Caco-2 (cell line): ENCODE measurements around the gene CDK18. TPM values are rescaled to one million over a fixed set of nuclear protein-coding genes. Genes with fewer than 3 reads are reported as not detected.

Experiments used
- BruUV-seq: library from RNA; stranded (reverse); fragments of 400-500 nt; replicated peaks from 2 replicates; lab custom pipeline; 2021; lab: Mats Ljungman, UMichigan
- CTCF ChIA-PET: fragments of 300-600 bp; sonication (Branson Sonifier 250); formaldehyde crosslinking; loops from one replicate; lab custom pipeline; 2022; ENCODE audit warnings: antibody characterized with exemption; lab: Charles Lee
- POLR2A ChIA-PET: fragments of 300-600 bp; sonication (Branson Sonifier 250); formaldehyde crosslinking; loops from one replicate; lab custom pipeline; 2022; ENCODE audit warnings: antibody characterized with exemption; lab: Charles Lee
- DNase-seq, 2 experiments: peaks; one replicate each; pipeline versions ENCODE4 v3.0.0 to v3.0.0-alpha.2; 2020 to 2022
- H3K27me3 ChIP-seq: replicated peaks from 2 replicates; pipeline ENCODE4 v1.6.0; 2011; ENCODE audit warnings: low read length; ENCODE audit not compliant: control insufficient read depth, insufficient read depth
- H3K36me3 ChIP-seq: 2 replicates; pipeline ENCODE4 v1.5.1; 2011; ENCODE audit warnings: low read length; ENCODE audit not compliant: control insufficient read depth, insufficient read depth
- H3K4me1 ChIP-seq: fragments of 250-450 bp; sonication (Bioruptor Pico); 2 replicates; pipeline ENCODE4 v1.5.1; 2020; ENCODE audit warnings: mild to moderate bottlenecking
- H3K4me3 ChIP-seq: 2 replicates; pipeline ENCODE4 v1.5.1; 2011; ENCODE audit warnings: low read depth, mild to moderate bottlenecking, control low read depth, low read length
- H3K9me3 ChIP-seq: fragments of 250-450 bp; sonication (Bioruptor Pico); 2 replicates; pipeline ENCODE4 v1.5.1; 2020; ENCODE audit warnings: mild to moderate bottlenecking, moderate library complexity
- H3K27ac Mint-ChIP-seq: one replicate; pipeline ENCODE4 v1.8.0; 2022; ENCODE audit warnings: mixed read lengths; ENCODE audit not compliant: unreplicated experiment
- H3K27me3 Mint-ChIP-seq: one replicate; pipeline ENCODE4 v1.8.0; 2022; ENCODE audit warnings: mixed read lengths; ENCODE audit not compliant: insufficient read depth, unreplicated experiment
- H3K36me3 Mint-ChIP-seq: one replicate; pipeline ENCODE4 v1.8.0; 2022; ENCODE audit warnings: mild to moderate bottlenecking, mixed read lengths; ENCODE audit not compliant: insufficient read depth, unreplicated experiment
- H3K4me1 Mint-ChIP-seq: one replicate; pipeline ENCODE4 v1.8.0; 2022; ENCODE audit warnings: low read depth, mixed read lengths; ENCODE audit not compliant: unreplicated experiment
- H3K4me3 Mint-ChIP-seq: one replicate; pipeline ENCODE4 v1.8.0; 2022; ENCODE audit warnings: mild to moderate bottlenecking, moderate library complexity, mixed read lengths; ENCODE audit not compliant: unreplicated experiment
- H3K9me3 Mint-ChIP-seq: one replicate; pipeline ENCODE4 v1.8.0; 2022; ENCODE audit warnings: mixed read lengths; ENCODE audit not compliant: unreplicated experiment
- CTCF ChIP-seq, 2 experiments: fragments of 200-600 bp in 1 of 2; IDR thresholded peaks; 1 replicate in 1 of 2; 2 replicates in 1 of 2; pipeline versions ENCODE4 v1.5.1 to v1.8.0; 2011 to 2022; ENCODE audit warnings: antibody characterized with exemption in 1 of 2, control low read depth in 1 of 2, inconsistent platforms in 1 of 2, low read depth in 1 of 2, low read length in 1 of 2, mild to moderate bottlenecking in 1 of 2, moderate library complexity in 1 of 2; ENCODE audit not compliant: insufficient read depth in 1 of 2, severe bottlenecking in 1 of 2, unreplicated experiment in 1 of 2
- intact Hi-C: fragments of 100-400 bp; cut with micrococcal nuclease; formaldehyde crosslinking; loops from one replicate; pipeline ENCODE4 v1.10.0; 2022; ENCODE audit not compliant: unreplicated experiment
- total RNA-seq: library from RNA; stranded (reverse); gene quantifications from 2 replicates; pipeline ENCODE4 v1.2.3, GENCODE V29; 2022

The CDK18 gene
- total RNA-seq, 1 experiment from 2014 or later = 17.0 TPM

GRCh38 chr1:205506409-205507200 is 2.1 kb downstream of the CDK18 start:
- BruUV-seq = no TSS peak
- H3K9me3 Mint-ChIP-seq = no peaks in the 10 kb centered on the region
- Histone ChIP-seq H3K36me3 (no peaks in the 10 kb centered on the region), H3K27me3 (no peaks in the 10 kb centered on the region), H3K4me3 (no peak overlapping the region), H3K9me3 (no peaks in the 10 kb centered on the region), H3K4me1 (peaks cover 30% of the 10 kb centered on the region)
- ChIA-PET CTCF (no interaction called here), POLR2A (no interaction called here)
- no peak for DNase-seq
- peaks cover 5% of the 10 kb centered on the region for H3K36me3 Mint-ChIP-seq
- intact Hi-C loops = no loop called here
- peaks cover 16% of the 10 kb centered on the region for H3K4me1 Mint-ChIP-seq
- H3K27ac Mint-ChIP-seq = no peak overlapping the region
- TF ChIP-seq CTCF (IDR thresholded peaks at IDR 0.05; ENCODE audit: insufficient read depth in 1 of 2, low read depth in 1 of 2, low read length in 1 of 2, severe bottlenecking in 1 of 2, unreplicated experiment in 1 of 2) = no peak
- H3K4me3 Mint-ChIP-seq = peak overlapping the region; percentile 52
- no peaks in the 10 kb centered on the region for H3K27me3 Mint-ChIP-seq

- H3K4me3 Mint-ChIP-seq = no peak overlapping the region
- Histone ChIP-seq H3K27me3 (no peaks in the 10 kb centered on the region), H3K36me3 (no peaks in the 10 kb centered on the region), H3K9me3 (no peaks in the 10 kb centered on the region), H3K4me1 (peaks cover 15% of the 10 kb centered on the region), H3K4me3 (no peak overlapping the region)
- no peaks in the 10 kb centered on the region for H3K9me3 Mint-ChIP-seq
- BruUV-seq = no TSS peak
- POLR2A ChIA-PET = no interaction called here
- TF ChIP-seq CTCF (IDR thresholded peaks at IDR 0.05; ENCODE audit: insufficient read depth in 1 of 2, low read depth in 1 of 2, low read length in 1 of 2, severe bottlenecking in 1 of 2, unreplicated experiment in 1 of 2) = no peak
- no peak for DNase-seq
- H3K27ac Mint-ChIP-seq = no peak overlapping the region
- CTCF ChIA-PET = interaction anchor here (1.0 kb wide), 1 partner anchor 16 kb away, joined by 3 read pairs; no protein-coding TSS in a partner anchor
- H3K4me1 Mint-ChIP-seq = peaks cover 2% of the 10 kb centered on the region
- peaks cover 5% of the 10 kb centered on the region for H3K36me3 Mint-ChIP-seq
- intact Hi-C loops = no loop called here
- no peaks in the 10 kb centered on the region for H3K27me3 Mint-ChIP-seq
Observed at GRCh38 chr1:205508227-205508714, 3.8 kb downstream of the CDK18 start.

GRCh38 chr1:205510308-205510950 is 6.0 kb downstream of the CDK18 start:
- H3K4me3 ChIP-seq = no peak overlapping the region
- TF ChIP-seq CTCF (IDR thresholded peaks at IDR 0.05; ENCODE audit: insufficient read depth in 1 of 2, low read depth in 1 of 2, low read length in 1 of 2, severe bottlenecking in 1 of 2, unreplicated experiment in 1 of 2) = no peak
- no peaks in the 10 kb centered on the region for H3K27me3 ChIP-seq
- peaks cover 6% of the 10 kb centered on the region for H3K4me1 Mint-ChIP-seq
- no peak overlapping the region for H3K4me3 Mint-ChIP-seq
- POLR2A ChIA-PET = no interaction called here
- H3K9me3 ChIP-seq = no peaks in the 10 kb centered on the region
- no peak overlapping the region for H3K27ac Mint-ChIP-seq
- BruUV-seq = no TSS peak
- CTCF ChIA-PET = no interaction called here
- intact Hi-C loops = no loop called here
- no peaks in the 10 kb centered on the region for H3K9me3 Mint-ChIP-seq
- H3K36me3 ChIP-seq = no peaks in the 10 kb centered on the region
- no peaks in the 10 kb centered on the region for H3K27me3 Mint-ChIP-seq
- DNase-seq = no peak
- peaks cover 5% of the 10 kb centered on the region for H3K36me3 Mint-ChIP-seq
- 0 out of 2 replicates have a peak, but pooled peaks cover 6% of the 10 kb centered on the region for H3K4me1 ChIP-seq
